Karpas-422 (cell line): ENCODE measurements around the gene TOLLIP. TPM values are rescaled to one million over a fixed set of nuclear protein-coding genes. Genes with fewer than 3 reads are reported as not detected.

Experiments used
- DNase-seq: peaks from one replicate; pipeline ENCODE4 v3.0.0-alpha.2; 2015
- H2AFZ ChIP-seq: fragments of 200-600 bp; sonication (generic); 2 replicates; pipeline ENCODE4 v1.6.1; 2014; ENCODE audit warnings: antibody characterized with exemption, low read length, mixed read lengths
- H3K27ac ChIP-seq: fragments of 200-600 bp; sonication (generic); 2 replicates; pipeline ENCODE4 v1.5.1; 2014; ENCODE audit warnings: mild to moderate bottlenecking, low read length, moderate library complexity
- H3K27me3 ChIP-seq: fragments of 200-600 bp; sonication (generic); 2 replicates; pipeline ENCODE4 v1.6.1; 2014; ENCODE audit warnings: low read length, mixed read lengths
- H3K36me3 ChIP-seq: fragments of 200-600 bp; sonication (generic); 2 replicates; pipeline ENCODE4 v1.6.1; 2014; ENCODE audit warnings: low read length, mixed read lengths; ENCODE audit not compliant: insufficient read depth
- H3K4me1 ChIP-seq: fragments of 200-600 bp; sonication (generic); 2 replicates; pipeline ENCODE4 v1.6.1; 2014; ENCODE audit warnings: mild to moderate bottlenecking, low read length, mixed read lengths
- H3K4me2 ChIP-seq: fragments of 200-600 bp; sonication (generic); 2 replicates; pipeline ENCODE4 v1.6.1; 2014; ENCODE audit warnings: low read length, low read depth, mild to moderate bottlenecking; ENCODE audit not compliant: poor library complexity, severe bottlenecking
- H3K4me3 ChIP-seq: fragments of 200-600 bp; sonication (generic); 2 replicates; pipeline ENCODE4 v1.5.1; 2014; ENCODE audit warnings: mild to moderate bottlenecking, antibody characterized with exemption, low read length, mixed read lengths
- H3K79me2 ChIP-seq: fragments of 200-600 bp; sonication (generic); 2 replicates; pipeline ENCODE4 v1.6.1; 2014; ENCODE audit warnings: mild to moderate bottlenecking, low read length, mixed read lengths
- H3K9ac ChIP-seq: fragments of 200-600 bp; sonication (generic); 2 replicates; pipeline ENCODE4 v1.6.0; 2014; ENCODE audit warnings: low read length
- H3K9me2 ChIP-seq: fragments of 200-600 bp; sonication (generic), shearing (Covaris generic); replicated peaks from 2 replicates; pipeline ENCODE4 v1.6.0; 2014; ENCODE audit warnings: mild to moderate bottlenecking, low read length, moderate library complexity; ENCODE audit not compliant: insufficient read depth
- H3K9me3 ChIP-seq: fragments of 300-700, 200-600 bp; sonication (generic); 2 replicates; pipeline ENCODE4 v1.6.1; 2014; ENCODE audit warnings: low read length, mixed read lengths
- H4K20me1 ChIP-seq: fragments of 200-600 bp; sonication (generic); 2 replicates; pipeline ENCODE4 v1.6.1; 2014; ENCODE audit warnings: mild to moderate bottlenecking, antibody characterized with exemption, low read length, low read depth; ENCODE audit not compliant: insufficient read depth
- total RNA-seq: library from RNA; depleted of rRNA; stranded (reverse); fragments of >200 nt; shearing (Covaris generic); gene quantifications from 2 replicates; pipeline ENCODE4 v1.2.3, GENCODE V29; 2014; ENCODE audit warnings: low replicate concordance

Gene TOLLIP
- total RNA-seq, 1 experiment from 2014 or later: 6.5 TPM

GRCh38 chr11:1304380-1304779 lies 5.1 kb downstream of the TOLLIP start:
- no peak overlapping the region for H3K9ac ChIP-seq
- no peaks in the 10 kb centered on the region for H3K27me3 ChIP-seq
- no peaks in the 10 kb centered on the region for H3K36me3 ChIP-seq
- H3K9me3 ChIP-seq: no peaks in the 10 kb centered on the region
- H3K27ac ChIP-seq: no peak overlapping the region
- H3K9me2 ChIP-seq: no peaks in the 10 kb centered on the region
- peaks cover 9% of the 10 kb centered on the region for H3K4me1 ChIP-seq
- H2AFZ ChIP-seq: no peak overlapping the region
- DNase-seq: no peak
- no peak overlapping the region for H3K4me2 ChIP-seq
- H3K79me2 ChIP-seq: peaks cover 62% of the 10 kb centered on the region
- no peak overlapping the region for H3K4me3 ChIP-seq
- H4K20me1 ChIP-seq: no peaks in the 10 kb centered on the region

GRCh38 chr11:1303973-1304372 lies 5.5 kb downstream of the TOLLIP start:
- H4K20me1 ChIP-seq: no peaks in the 10 kb centered on the region
- no peak for DNase-seq
- H3K9me3 ChIP-seq: no peaks in the 10 kb centered on the region
- peaks cover 9% of the 10 kb centered on the region for H3K4me1 ChIP-seq
- peaks cover 66% of the 10 kb centered on the region for H3K79me2 ChIP-seq
- no peaks in the 10 kb centered on the region for H3K9me2 ChIP-seq
- no peak overlapping the region for H3K9ac ChIP-seq
- H2AFZ ChIP-seq: no peak overlapping the region
- H3K4me3 ChIP-seq: no peak overlapping the region
- no peaks in the 10 kb centered on the region for H3K27me3 ChIP-seq
- no peaks in the 10 kb centered on the region for H3K36me3 ChIP-seq
- H3K4me2 ChIP-seq: no peak overlapping the region
- H3K27ac ChIP-seq: no peak overlapping the region

GRCh38 chr11:1303126-1303821 lies 6.2 kb downstream of the TOLLIP start:
- Histone ChIP-seq H3K36me3 (no peaks in the 10 kb centered on the region), H3K9ac (no peak overlapping the region), H3K79me2 (peaks cover 64% of the 10 kb centered on the region), H3K4me3 (no peak overlapping the region), H3K27me3 (no peaks in the 10 kb centered on the region), H3K4me2 (no peak overlapping the region), H3K27ac (no peak overlapping the region), H3K9me3 (no peaks in the 10 kb centered on the region), H2AFZ (no peak overlapping the region), H3K9me2 (no peaks in the 10 kb centered on the region), H3K4me1 (peaks cover 3% of the 10 kb centered on the region), H4K20me1 (no peaks in the 10 kb centered on the region)
- no peak for DNase-seq

DNA sequence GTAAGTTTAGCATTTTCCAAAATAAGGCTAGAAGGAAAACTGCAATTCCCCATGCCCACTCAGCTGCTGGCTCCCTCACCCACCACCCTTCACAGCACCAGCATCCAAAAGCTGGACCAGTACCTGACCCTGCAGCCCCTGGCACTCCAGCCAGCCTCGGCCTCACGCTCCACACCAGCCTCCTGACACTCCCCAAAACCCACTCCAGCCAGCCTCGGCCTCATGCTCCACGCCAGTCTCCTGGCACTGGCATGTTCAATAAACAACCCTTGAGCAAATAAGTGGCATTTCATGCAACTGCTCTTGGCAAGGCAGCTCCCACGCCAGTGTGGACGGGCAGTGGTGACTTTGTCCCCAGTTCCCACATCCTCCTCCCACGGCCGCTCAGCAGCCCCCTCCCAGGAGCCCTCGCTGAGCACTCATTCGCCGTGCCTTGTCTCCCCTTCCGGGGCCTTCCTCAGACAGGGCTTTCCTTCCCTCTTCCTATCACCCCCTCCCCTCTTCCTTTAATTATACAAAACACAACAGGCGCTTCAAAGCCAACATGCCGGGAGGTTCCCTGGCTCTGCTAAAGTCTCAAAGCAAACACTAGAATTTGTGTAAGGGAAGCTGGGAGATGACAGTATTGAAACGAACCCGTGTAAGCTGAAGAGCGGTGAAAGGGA lies 6.8 kb downstream of the TOLLIP start:
- H3K9me2 ChIP-seq: no peaks in the 10 kb centered on the region
- DNase-seq: no peak
- peaks cover 57% of the 10 kb centered on the region for H3K79me2 ChIP-seq
- no peak overlapping the region for H3K4me3 ChIP-seq
- no peaks in the 10 kb centered on the region for H4K20me1 ChIP-seq
- no peaks in the 10 kb centered on the region for H3K9me3 ChIP-seq
- no peaks in the 10 kb centered on the region for H3K27me3 ChIP-seq
- H2AFZ ChIP-seq: no peak overlapping the region
- H3K4me1 ChIP-seq: no peaks in the 10 kb centered on the region
- no peak overlapping the region for H3K27ac ChIP-seq
- H3K9ac ChIP-seq: no peak overlapping the region
- H3K4me2 ChIP-seq: no peak overlapping the region
- H3K36me3 ChIP-seq: no peaks in the 10 kb centered on the region

DNA sequence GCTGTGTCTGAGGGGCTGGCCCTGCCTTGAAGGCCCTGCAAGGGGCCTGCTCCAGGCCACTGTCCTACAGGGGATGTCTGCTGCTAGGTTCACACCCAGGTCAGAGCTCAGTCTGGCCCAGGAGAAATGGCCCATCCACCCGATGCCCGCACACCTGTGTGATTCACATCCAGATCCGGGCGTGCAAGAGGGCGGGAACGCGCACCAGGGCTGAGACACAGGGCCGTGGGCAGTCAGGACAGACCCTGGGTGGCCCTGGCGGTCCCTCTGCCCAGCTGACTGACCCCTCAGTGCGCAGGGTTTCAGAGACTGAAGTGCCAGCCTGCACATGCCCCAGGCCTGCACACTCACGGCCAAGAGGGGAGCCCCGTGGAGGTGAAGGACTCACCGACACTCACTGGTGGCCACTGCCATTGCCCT lies 7.4 kb downstream of the TOLLIP start:
- Histone ChIP-seq H3K4me2 (no peak overlapping the region), H3K27me3 (no peaks in the 10 kb centered on the region), H3K79me2 (peaks cover 55% of the 10 kb centered on the region), H3K4me3 (no peak overlapping the region), H3K36me3 (no peaks in the 10 kb centered on the region), H3K9ac (no peak overlapping the region), H3K27ac (no peak overlapping the region), H3K4me1 (no peaks in the 10 kb centered on the region), H4K20me1 (no peaks in the 10 kb centered on the region), H3K9me3 (no peaks in the 10 kb centered on the region), H3K9me2 (no peaks in the 10 kb centered on the region), H2AFZ (no peak overlapping the region)
- DNase-seq: no peak

- Histone ChIP-seq H3K36me3 (no peaks in the 10 kb centered on the region), H3K9me3 (no peaks in the 10 kb centered on the region), H3K27me3 (no peaks in the 10 kb centered on the region), H3K9ac (no peak overlapping the region), H2AFZ (no peak overlapping the region), H3K4me1 (no peaks in the 10 kb centered on the region), H3K4me2 (no peak overlapping the region), H3K4me3 (no peak overlapping the region), H3K9me2 (no peaks in the 10 kb centered on the region), H3K79me2 (peaks cover 52% of the 10 kb centered on the region), H4K20me1 (no peaks in the 10 kb centered on the region), H3K27ac (no peak overlapping the region)
- DNase-seq: no peak
Observed at GRCh38 chr11:1301220-1302000, 8.0 kb downstream of the TOLLIP start.

DNA sequence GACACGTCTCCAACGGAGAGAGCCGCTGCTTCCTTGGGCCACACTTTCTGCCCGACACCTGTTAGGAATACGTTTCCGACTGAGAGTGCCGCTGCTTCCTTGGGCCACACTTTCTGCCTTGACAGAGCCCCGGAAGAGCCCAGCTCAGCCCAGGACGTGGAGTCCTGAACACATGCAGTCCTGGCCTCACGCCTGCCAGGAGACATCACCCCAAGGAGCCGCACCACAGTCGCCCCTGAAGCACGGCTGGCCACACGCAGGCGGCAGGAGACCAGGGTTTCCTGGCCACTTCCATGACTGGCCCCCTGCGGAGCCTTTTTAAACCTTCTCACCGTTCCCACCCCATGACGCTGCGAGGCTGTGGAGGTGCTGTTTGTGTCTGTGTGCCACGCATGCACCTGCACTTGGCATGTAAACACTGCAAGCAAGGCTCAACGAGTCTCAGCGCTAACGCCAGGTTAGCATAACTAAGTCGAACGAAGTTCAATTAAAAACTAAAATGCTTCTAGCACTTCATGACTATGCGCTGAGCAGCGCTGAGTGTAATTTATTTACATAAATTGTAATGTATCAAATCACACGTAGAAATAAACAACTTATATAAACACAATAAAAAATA lies 8.8 kb downstream of the TOLLIP start:
- Histone ChIP-seq H3K4me3 (no peak overlapping the region), H3K79me2 (peaks cover 52% of the 10 kb centered on the region), H2AFZ (no peak overlapping the region), H3K9me2 (no peaks in the 10 kb centered on the region), H3K27ac (no peak overlapping the region), H3K9me3 (no peaks in the 10 kb centered on the region), H4K20me1 (no peaks in the 10 kb centered on the region), H3K27me3 (no peaks in the 10 kb centered on the region), H3K9ac (no peak overlapping the region), H3K4me1 (no peaks in the 10 kb centered on the region), H3K4me2 (no peak overlapping the region), H3K36me3 (no peaks in the 10 kb centered on the region)
- DNase-seq: no peak

GRCh38 chr11:1300121-1300520 lies 9.3 kb downstream of the TOLLIP start:
- no peaks in the 10 kb centered on the region for H3K36me3 ChIP-seq

More at GRCh38 chr11:1300121-1300520, 9.3 kb downstream of the TOLLIP start:
- Histone ChIP-seq H2AFZ (no peak overlapping the region), H3K4me2 (no peak overlapping the region), H3K79me2 (peaks cover 52% of the 10 kb centered on the region), H3K9me2 (no peaks in the 10 kb centered on the region), H3K4me3 (no peak overlapping the region), H3K4me1 (no peaks in the 10 kb centered on the region), H3K9ac (no peak overlapping the region), H4K20me1 (no peaks in the 10 kb centered on the region), H3K27me3 (no peaks in the 10 kb centered on the region), H3K27ac (no peak overlapping the region), H3K9me3 (no peaks in the 10 kb centered on the region)
- DNase-seq: no peak
